Transverse colon (tissue), 4 donors: ENCODE measurements around the gene MRPL11. TPM values are rescaled to one million over a fixed set of nuclear protein-coding genes. Genes with fewer than 3 reads are reported as not detected.
A peak's percentile ranks its signal among the peaks of the same experiment; 100 is the strongest.

Source experiments
- DNase-seq: peaks from one replicate; pipeline ENCODE4 v3.0.0-alpha.2; 2019
- H3K27ac ChIP-seq, 4 donors: fragments of 200-600 bp; sonication (generic); 2 replicates each; pipeline ENCODE4 v1.5.1; 2016 to 2018; ENCODE audit warnings: inconsistent platforms in 4 of 4
- H3K27me3 ChIP-seq: fragments of 200-600 bp; sonication (generic); 2 replicates; pipeline ENCODE4 v1.5.1; 2017; ENCODE audit warnings: inconsistent platforms
- H3K36me3 ChIP-seq, 4 donors: fragments of 200-600 bp; sonication (generic); 2 replicates each; pipeline ENCODE4 v1.5.1; 2017 to 2019; ENCODE audit warnings: inconsistent platforms in 4 of 4
- H3K4me1 ChIP-seq, 4 donors: fragments of 200-600 bp; sonication (generic); 2 replicates each; pipeline ENCODE4 v1.5.1; 2017 to 2020; ENCODE audit warnings: inconsistent platforms in 4 of 4
- H3K4me3 ChIP-seq, 4 donors: fragments of 200-600 bp; sonication (generic); 1 replicate in 1 of 4; 2 replicates in 3 of 4; pipeline versions ENCODE4 v1.5.1 to v1.6.1; 2017 to 2019; ENCODE audit warnings: inconsistent platforms in 4 of 4
- H3K9me3 ChIP-seq, 2 donors: fragments of 200-600 bp; sonication (generic); 2 replicates each; pipeline ENCODE4 v1.5.1; 2017 to 2019; ENCODE audit warnings: inconsistent platforms in 2 of 2
- CTCF ChIP-seq, 5 experiments: fragments of 200-600 bp in 3 of 5; fragments of 450-650 bp in 2 of 5; sonication (generic) in 3 of 5; IDR thresholded peaks; 1 replicate in 2 of 5; 2 replicates in 3 of 5; pipeline ENCODE4 v1.5.1; 2016 to 2017; ENCODE audit warnings: antibody characterized with exemption in 5 of 5, inconsistent platforms in 3 of 5, mild to moderate bottlenecking in 2 of 5, moderate library complexity in 1 of 5
- EP300 ChIP-seq: sonication (generic); formaldehyde crosslinking; IDR thresholded peaks from one replicate; pipeline ENCODE4 v1.6.1; 2017; ENCODE audit warnings: antibody characterized with exemption, low read depth
- POLR2A ChIP-seq: fragments of 450-650 bp; IDR thresholded peaks from one replicate; pipeline ENCODE4 v1.6.1; 2016; ENCODE audit warnings: antibody characterized with exemption, mild to moderate bottlenecking, moderate library complexity
- POLR2AphosphoS5 ChIP-seq, 3 donors: sonication (generic); formaldehyde crosslinking; IDR thresholded peaks; one replicate each; pipeline ENCODE4 v1.6.1; 2016; ENCODE audit warnings: antibody characterized with exemption in 3 of 3
- WGBS, 2 donors: methylation state at CpG; one replicate each; pipeline ENCODE4 v1.1.5; 2018; ENCODE audit warnings: low coverage in 1 of 2; 5-methylcytosine and 5-hydroxymethylcytosine counted together
- in situ Hi-C, 4 donors: fragments of 200-750 bp; cut with MboI; loops; one replicate each; pipeline versions ENCODE4 v1.15.0 to v1.15.1; 2017; ENCODE audit warnings: low sequenced_read_pairs in 3 of 4, low pct_ligation_motif_present in 1 of 4, low pct_unique_long_range_greater_than_20kb in 1 of 4
- intact Hi-C: fragments of 100-400 bp; cut with DNase I; formaldehyde crosslinking; loops from one replicate; pipeline ENCODE4 v1.15.1; 2023; ENCODE audit warnings: low total_unique reads
- total RNA-seq, 4 donors: library from RNA; depleted of rRNA; stranded (reverse); fragments of >200 nt; gene quantifications; one replicate each; pipeline ENCODE4 v1.1.0, GENCODE V29; 2016

MRPL11 gene
- total RNA-seq, 4 donors from 2014 or later, result 39.6 to 127 (median 43.5) TPM

- no peak for DNase-seq
- intact Hi-C loops (no loop called here), in situ Hi-C loops (loop anchor here in 2 of 4 donors (10.0 to 25.0 kb wide), 2 partner anchors 264 to 416 kb away; partner anchors contain the start of gene RCE1 (in 1 of the 2))
- peaks cover 17% of the 10 kb centered on the region for H3K27me3 ChIP-seq
- no peaks in the 10 kb centered on the region for H3K36me3 ChIP-seq
- peaks cover 0 to 35% (median 3%) of the 10 kb centered on the region in 4 donors for H3K4me1 ChIP-seq
- peak within 1 kb of the TSS in 2 of 4 donors; percentile 16 to 40 for H3K27ac ChIP-seq
- 36% methylated on average over 71 of the region's 71 CpGs; no CpG with 5 or more reads in 1 of the 2 donors for WGBS, 2 donors
- TF ChIP-seq EP300, result no peak
- no peak for TF ChIP-seq POLR2A
- no peak for TF ChIP-seq CTCF (IDR thresholded peaks at IDR 0.05)
- TF ChIP-seq POLR2AphosphoS5 (IDR thresholded peaks at IDR 0.05), result no peak
- no peaks in the 10 kb centered on the region for H3K9me3 ChIP-seq
- no peak within 1 kb of the TSS for H3K4me3 ChIP-seq
These were observed 17.8 kb downstream of the MRPL11 start, which contains the start of gene NPAS4 for GRCh38 chr11:66420671-66421476. TSS of gene NPAS4 (plus strand) at chr11:66421035. CDS start at chr11:66421180, 145 bp downstream.

GRCh38 chr11:66419825-66420224, 18.8 kb downstream of the MRPL11 start:
- TF ChIP-seq POLR2AphosphoS5 (IDR thresholded peaks at IDR 0.05) (no peak), CTCF (IDR thresholded peaks at IDR 0.05) (no peak), EP300 (no peak), POLR2A (no peak)
- H3K4me1 ChIP-seq, result peaks cover 0 to 35% (median 3%) of the 10 kb centered on the region in 4 donors
- intact Hi-C loops, result no loop called here
- H3K27ac ChIP-seq, result no peak overlapping the region
- in situ Hi-C loops, result loop anchor here in 2 of 4 donors (10.0 to 25.0 kb wide), 2 partner anchors 265 to 417 kb away; partner anchors contain the start of gene RCE1 (in 1 of the 2)
- no peak overlapping the region for H3K4me3 ChIP-seq
- WGBS, 2 donors, result 20 to 43% methylated on average over 1 to 9 of the region's 30 CpGs
- no peak for DNase-seq
- peaks cover 19% of the 10 kb centered on the region for H3K27me3 ChIP-seq
- no peaks in the 10 kb centered on the region for H3K36me3 ChIP-seq
- no peaks in the 10 kb centered on the region for H3K9me3 ChIP-seq

GRCh38 chr11:66418986-66419308, 19.7 kb downstream of the MRPL11 start:
- 76 to 93% methylated on average over 2 to 3 of the region's 3 CpGs for WGBS, 2 donors
- in situ Hi-C loops, result loop anchor here in 1 of 4 donors (25.0 kb wide), 1 partner anchor 418 kb away; the partner anchor contains the start of gene RCE1

More at GRCh38 chr11:66418986-66419308, 19.7 kb downstream of the MRPL11 start:
- TF ChIP-seq EP300, result no peak
- TF ChIP-seq POLR2AphosphoS5 (IDR thresholded peaks at IDR 0.05), result no peak
- no peak for TF ChIP-seq CTCF (IDR thresholded peaks at IDR 0.05)
- no peak for TF ChIP-seq POLR2A
- H3K9me3 ChIP-seq, result no peaks in the 10 kb centered on the region
- H3K36me3 ChIP-seq, result no peaks in the 10 kb centered on the region
- intact Hi-C loops, result no loop called here
- DNase-seq, result no peak
- H3K4me3 ChIP-seq, result no peak overlapping the region
- H3K27ac ChIP-seq, result no peak overlapping the region
- peaks cover 0 to 35% (median 3%) of the 10 kb centered on the region in 4 donors for H3K4me1 ChIP-seq
- H3K27me3 ChIP-seq, result peaks cover 28% of the 10 kb centered on the region
